GM18868 (cell line): ENCODE results near the gene TRIM49.
"Not testable (repeated sequence)": the region's sequence is repeated elsewhere in the genome, so short reads cannot be mapped to it uniquely, and the experiment has no call there.

Experiments
- ATAC-seq: cut with Tn5 transposase; IDR thresholded peaks from one replicate; pipeline ENCODE4 v1.9.1; 2021; ENCODE audit warnings: mild to moderate bottlenecking, moderate library complexity; ENCODE audit not compliant: unreplicated experiment

TRIM49 gene, protein sequence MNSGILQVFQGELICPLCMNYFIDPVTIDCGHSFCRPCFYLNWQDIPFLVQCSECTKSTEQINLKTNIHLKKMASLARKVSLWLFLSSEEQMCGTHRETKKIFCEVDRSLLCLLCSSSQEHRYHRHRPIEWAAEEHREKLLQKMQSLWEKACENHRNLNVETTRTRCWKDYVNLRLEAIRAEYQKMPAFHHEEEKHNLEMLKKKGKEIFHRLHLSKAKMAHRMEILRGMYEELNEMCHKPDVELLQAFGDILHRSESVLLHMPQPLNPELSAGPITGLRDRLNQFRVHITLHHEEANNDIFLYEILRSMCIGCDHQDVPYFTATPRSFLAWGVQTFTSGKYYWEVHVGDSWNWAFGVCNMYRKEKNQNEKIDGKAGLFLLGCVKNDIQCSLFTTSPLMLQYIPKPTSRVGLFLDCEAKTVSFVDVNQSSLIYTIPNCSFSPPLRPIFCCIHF

DNA sequence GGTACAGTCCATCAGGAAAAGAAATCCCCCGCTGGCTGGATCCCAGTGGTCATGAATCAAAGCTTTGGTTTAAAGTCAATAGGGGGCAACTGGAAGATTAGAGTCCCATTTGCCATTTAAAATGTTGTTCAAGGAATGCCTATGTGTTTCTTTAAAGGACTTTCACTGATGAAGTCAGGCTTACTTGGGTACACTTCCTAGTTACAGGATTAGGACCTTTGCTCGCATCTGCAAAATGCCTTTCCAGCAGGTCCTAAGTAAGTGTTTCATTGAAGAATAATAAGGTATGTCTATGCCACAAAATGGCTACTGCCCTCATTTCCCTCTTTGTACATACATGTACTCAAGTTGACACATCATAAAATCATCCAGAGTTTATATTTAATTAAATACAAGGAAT lies at the start of gene TRIM49:
Gene TRIM49, minus strand, starts transcription at position 101 of the 400 bp plus-strand sequence. CDS start 4,106 bp downstream, outside the sequence.
- ATAC-seq = not testable (repeated sequence)

DNA sequence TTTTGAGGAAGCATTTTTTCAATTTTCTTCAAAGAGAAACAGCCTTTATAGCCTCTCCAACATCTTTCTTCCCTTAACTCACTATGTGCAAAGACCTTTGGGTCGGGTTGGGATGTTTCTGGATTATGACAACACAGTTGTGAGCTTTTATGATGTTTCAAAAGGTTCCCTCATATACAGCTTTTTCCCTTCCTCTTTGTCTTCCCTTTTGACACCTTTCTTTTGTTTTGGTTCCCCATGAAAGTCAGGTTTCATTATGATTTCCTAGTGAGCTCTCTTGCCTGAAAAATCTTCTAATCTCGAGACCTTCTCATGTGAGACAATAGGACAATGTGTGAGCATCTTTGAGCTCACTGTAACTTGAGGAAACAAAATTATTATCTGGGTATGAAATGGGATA lies 18.3 kb upstream of the TRIM49 start:
- not testable (repeated sequence) for ATAC-seq

DNA sequence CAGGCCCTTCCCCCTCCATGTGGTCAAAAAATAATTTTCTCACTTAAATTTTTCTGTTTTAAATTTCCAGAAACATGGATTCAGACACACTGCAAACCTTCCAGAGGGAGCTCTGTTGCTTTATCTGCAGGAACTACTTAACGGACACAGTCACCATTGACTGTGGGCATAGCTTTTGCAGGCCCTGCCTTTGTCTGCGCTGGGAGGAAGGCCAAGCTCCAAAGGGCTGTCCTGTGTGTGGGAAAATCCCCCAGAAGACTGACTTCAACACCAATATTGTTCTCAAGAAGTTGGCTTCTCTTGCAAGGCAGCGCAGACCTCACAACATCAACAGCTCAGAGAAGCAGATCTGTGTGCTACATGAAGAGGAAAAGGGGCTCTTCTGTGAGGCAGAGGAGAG lies 11.6 kb upstream of the TRIM49 start:
- not testable (repeated sequence) for ATAC-seq

DNA sequence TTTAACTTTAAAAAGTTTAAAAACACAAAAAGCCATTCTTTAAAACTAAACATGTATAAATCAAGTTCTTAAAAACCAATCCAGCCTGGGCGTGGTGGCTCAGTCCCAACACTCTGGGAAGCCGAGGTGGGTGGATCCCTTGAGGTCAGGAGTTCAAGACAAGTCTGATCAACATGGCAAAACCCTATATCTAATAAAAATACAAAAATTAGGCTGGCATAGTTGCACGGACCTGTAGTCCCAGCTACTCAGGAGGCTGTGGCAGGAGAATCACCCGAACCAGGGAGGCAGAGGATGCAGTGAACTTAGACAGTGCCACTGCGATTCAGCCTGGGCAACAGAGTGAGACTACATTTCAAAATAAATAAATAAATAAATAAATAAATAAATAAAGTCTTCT lies 5.2 kb upstream of the TRIM49 start:
- not testable (repeated sequence) for ATAC-seq

DNA sequence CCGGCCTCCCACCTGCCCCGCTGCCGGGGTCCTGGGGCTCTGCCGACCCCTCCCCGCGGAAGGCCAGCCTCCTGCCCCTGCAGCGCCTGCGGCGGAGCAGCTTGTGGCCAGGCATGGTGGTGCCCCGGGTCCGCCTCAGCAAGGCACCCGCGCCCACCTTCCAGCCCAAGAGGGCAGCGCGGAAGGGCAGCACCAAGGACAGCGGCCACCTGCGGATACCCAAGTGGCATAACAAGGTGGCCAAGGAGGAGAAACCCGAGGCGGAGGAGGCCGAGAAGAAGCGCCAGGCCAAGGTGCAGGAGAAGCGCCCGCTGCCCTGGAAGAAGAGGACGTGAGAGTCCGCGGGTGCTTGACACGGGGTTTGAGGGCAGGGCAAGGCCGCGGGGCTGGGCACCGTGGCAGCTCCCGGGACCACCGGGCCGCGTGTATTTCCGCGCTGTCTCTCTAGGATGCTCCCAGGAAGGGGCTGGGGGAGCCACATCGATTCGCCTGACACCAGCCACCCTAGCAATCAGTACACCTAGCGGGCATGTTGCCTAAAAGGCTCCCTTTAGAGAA lies 20.8 kb downstream of the TRIM49 start:
- ATAC-seq = not testable (repeated sequence)

DNA sequence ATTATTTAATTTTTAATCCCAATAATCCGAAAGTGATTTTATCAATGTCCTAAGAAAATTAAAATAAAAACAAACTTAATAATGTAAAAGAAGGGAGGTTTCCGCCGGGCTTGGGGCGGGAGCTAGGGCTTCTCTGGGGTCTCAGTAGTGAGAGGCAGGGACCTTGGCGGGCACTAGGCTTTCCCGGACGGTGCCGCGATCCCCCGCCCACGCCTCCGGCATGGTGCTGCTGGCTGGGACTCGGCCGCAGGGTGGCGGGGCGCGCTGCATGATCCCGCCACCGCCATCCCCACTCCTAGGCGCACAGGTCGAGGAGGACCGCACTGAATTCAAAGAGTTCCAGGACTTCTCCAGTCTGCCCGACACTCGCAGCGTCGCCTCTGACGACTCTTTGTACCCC lies 22.6 kb downstream of the TRIM49 start:
- ATAC-seq = not testable (repeated sequence)

DNA sequence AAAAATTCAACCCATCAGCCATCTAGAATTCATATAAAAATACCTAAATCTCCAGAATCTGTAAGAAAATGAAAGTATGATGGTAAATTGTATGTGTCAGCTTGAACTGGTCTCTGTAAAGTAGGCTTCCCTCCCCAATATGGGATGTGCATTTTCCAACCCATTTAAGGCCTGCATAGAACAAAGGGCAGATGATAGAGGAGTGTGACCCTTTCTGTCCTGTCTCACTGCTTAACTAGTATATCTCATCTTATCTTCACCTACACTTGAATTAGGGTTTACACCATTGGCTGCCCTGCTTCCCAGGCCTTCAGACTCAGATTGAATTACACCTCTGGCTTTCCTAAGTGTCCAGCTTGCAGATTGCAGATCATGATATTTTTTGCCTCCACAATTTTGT lies 57.6 kb downstream of the TRIM49 start:
- not testable (repeated sequence) for ATAC-seq
